Measurements from ENCODE around the gene GRIK4.
A peak's percentile ranks its signal among the peaks of the same experiment; 100 is the strongest.

GRIK4 gene

GRCh38 chr11:120819437-120820365, 308.2 kb downstream of the GRIK4 start:
- DNase-seq = no peak

DNA sequence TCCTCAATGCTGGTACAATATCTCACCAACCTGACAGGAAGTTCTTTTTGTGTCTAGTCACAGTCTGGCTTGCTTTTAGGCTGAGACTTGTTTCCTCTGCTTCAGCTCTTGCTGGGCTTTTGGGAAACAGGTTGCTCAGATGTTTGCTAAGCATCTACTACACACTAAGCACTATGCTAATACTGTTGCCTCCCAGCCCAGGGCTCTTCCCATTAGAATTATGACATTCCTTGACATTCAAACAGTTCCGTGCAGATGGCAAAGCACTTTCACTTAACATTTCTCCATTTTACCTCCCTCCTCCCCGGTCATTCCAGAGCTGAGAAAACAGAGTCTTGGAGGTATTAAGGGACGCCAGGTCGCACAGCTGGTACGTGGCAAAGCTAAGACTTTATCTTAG, 311.6 kb downstream of the GRIK4 start:
- DNase-seq = no peak

DNA sequence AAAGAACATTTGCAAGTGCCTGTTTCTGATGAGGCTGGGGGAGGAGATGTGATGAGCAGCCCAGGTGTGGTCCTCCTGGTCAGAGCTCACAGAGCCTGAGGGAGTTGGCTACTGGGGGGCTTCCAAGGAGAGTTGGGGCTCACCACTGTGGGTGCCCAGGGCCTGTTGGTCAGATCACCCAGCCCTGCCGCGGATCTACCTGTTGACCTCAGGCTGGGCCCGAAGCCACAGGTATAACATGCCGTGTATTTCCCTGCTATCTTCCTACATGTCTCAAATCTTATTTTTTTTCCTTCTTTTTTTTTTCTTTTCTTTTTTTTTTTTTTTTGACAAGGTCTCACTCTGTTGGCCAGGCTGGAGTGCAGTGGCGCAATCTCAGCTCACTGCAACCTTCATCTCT, 312.7 kb downstream of the GRIK4 start:
- DNase-seq = no peak

DNA sequence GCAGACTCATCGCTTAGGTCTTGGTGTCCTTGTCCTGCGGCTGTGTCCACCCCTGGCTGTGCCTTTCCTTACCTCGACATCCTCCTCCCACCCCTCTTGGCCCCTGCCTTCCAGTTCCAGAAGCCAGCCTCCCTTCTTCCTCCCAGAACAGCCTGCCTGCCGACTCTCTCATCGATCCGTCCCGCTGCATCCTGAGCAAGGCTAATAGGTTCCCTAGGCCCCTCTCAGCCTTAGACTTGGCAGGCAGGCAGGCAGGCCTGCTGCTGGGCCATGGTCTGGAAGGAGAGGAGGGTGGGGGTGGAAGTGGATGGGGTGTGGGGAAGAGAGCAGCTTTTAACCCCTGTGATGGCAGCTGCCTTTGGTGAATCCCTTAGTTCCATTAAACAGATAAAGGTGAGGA, 315.6 kb downstream of the GRIK4 start:
- no peak for DNase-seq

GRCh38 chr11:120827820-120828219, 316.3 kb downstream of the GRIK4 start:
- DNase-seq = no peak

DNA sequence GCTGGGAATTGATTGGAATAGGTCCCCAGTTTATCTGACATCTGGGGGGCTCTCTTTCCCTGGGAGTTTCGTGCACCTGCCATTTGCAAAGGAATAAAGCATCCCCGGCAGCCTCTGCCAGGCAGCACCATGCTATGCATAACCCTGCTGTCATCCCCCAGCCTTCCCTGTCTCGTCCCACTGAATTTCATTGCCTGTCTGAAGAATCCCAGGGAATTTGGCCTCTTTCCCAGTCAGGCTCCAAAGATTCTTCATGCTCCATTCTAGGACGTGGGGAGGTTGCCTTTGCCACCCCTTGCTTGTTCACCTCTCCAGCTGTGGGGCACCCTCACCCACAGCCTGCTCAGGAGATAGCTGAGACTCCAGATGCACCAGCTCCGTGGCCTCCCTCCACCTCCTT, 317.3 kb downstream of the GRIK4 start:
- no peak for DNase-seq

DNA sequence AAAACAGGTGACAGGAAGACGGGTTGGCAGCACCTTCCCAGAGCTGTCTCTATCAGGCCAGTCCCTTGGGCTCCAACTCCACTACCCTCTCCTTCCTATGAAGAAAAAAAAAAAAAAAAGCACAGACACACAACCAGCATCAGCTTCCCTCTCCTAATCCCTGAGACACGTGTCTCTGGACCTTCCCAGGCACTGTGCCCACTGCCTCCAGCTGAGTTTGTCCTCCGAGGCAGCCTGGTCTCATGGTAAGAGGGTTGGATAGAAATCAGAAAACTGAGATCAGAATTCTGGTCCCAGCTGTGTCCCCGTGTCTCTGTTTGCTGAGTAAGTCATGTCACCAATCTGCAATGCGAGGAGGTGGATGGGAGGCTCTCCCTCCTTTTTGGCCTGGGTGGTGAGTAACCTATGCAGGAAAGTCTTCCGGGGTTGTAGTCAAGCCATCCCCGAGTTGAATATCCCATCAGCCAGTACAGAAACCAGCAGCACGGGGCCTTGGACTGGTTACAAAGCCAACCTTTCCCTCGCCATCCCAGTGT, 318.6 kb downstream of the GRIK4 start:
- no peak for DNase-seq

GRCh38 chr11:120832481-120833238, 321.1 kb downstream of the GRIK4 start:
- DNase-seq = no peak

GRCh38 chr11:120834686-120835210, 323.2 kb downstream of the GRIK4 start:
- DNase-seq = no peak

DNA sequence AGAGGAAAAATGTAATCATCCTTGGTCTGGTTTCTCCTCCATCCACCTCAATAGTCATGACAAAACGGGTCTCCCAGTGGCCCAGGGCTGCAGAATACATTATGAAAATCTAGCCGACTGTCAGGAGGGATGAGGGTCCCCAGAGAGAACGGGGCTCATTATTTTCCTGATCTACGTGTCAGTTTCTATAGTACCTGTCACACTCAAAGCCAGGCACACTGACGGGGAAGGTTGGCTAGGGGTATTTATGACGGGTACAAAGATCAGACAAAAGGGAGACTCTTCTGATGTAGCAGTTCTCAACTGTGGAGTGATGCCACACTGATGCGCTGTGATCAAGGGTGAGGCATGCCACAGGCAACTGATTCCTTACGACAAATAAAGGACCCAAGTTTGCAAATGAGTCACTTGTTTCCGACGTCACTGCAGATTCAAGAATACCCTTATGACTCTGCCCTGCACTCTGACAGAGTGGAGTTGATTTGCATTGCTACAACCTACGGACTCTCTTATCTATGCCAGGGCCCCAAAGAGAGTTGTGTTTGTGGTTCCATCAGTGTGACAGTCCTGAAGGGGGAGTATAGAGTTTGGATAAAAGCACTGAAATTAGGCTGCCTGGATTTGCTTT, 324.2 kb downstream of the GRIK4 start:
- peak; percentile 61 for DNase-seq

- DNase-seq = no peak
Observed at GRCh38 chr11:120837696-120838095, 326.1 kb downstream of the GRIK4 start.

DNA sequence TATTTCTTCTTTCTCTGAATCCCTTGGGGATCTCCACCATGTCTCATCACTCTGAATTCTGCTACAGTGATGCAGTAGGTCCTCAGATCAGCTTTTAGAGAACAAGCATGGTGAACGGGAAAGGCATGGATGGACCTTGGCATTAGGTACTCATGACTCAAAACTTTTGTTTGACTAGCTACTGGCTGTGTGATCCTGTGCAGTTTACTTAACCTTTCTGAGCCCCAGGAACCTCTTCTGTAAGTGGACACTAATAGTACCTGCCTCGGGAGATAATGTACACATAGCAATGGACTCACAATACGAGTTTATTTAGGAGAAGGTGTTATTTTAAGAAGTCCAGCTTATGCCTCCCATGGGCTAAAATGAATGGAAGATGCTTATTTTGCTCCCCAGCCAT, 327.7 kb downstream of the GRIK4 start:
- no peak for DNase-seq

- no peak for DNase-seq
Observed at GRCh38 chr11:120839846-120840402, 328.4 kb downstream of the GRIK4 start.

DNA sequence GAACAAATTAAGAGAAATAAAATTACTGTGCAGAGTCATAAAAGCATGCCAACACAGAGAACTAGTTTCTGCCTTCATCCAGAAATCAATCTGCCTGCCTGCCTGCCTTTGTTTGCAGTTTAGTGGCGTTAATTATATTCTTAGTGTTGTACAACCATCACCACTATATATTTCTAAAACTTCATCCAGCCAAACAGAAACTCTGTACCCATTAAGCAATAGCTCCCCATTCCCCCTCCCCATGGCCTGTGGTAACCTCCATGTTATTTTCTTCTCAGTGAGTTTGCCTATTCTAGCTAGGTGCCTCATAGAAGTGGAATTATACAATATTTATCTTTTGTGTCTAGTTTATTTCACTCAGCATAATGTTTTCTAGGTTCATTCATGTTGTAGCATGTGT, 329.1 kb downstream of the GRIK4 start:
- no peak for DNase-seq

- no peak for DNase-seq
Observed at GRCh38 chr11:120841074-120841473, 329.5 kb downstream of the GRIK4 start.

DNA sequence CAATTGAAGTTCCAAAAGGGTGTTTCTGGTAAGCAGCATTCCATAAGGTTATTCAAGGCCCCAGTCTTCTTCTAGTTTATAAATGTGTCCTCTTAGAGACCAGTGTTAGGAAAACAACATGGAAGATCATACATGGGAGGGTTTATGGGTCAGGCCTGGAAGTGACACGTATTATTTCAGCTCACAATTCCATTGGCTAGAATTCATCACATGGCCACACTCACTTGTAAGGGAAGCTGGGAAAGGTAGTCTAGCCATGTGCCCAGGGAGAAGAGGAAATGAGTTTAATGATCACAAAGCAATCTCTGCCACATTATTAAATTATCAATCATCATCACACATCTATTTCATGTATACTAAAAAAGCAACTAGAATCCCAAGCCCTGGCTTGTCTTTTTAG, 330.6 kb downstream of the GRIK4 start:
- no peak for DNase-seq

DNA sequence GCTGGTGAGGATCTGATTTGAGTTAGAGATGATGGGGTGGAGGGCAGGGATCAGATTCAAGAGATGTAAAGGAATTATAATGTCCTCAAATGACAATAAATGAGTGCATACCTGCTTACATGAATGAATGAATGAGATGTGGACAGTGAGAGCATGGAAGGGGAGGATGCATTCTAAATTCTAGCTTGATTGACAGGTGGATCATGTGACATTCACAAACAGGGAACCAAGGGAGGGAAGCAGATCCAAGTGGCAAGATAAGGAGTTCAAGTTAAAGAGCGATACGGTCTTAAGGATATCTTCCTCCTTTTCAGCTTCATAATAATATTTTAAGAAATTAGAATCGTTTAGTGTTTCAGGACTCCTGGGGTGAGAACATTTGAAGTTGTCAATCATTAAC, 341.9 kb downstream of the GRIK4 start:
- no peak for DNase-seq

GRCh38 chr11:120854988-120855387, 343.4 kb downstream of the GRIK4 start:
- DNase-seq = no peak

- no peak for DNase-seq
Observed at GRCh38 chr11:120857508-120857907, 346.0 kb downstream of the GRIK4 start.

- DNase-seq = no peak
Observed at GRCh38 chr11:120858740-120859139, 347.2 kb downstream of the GRIK4 start.

DNA sequence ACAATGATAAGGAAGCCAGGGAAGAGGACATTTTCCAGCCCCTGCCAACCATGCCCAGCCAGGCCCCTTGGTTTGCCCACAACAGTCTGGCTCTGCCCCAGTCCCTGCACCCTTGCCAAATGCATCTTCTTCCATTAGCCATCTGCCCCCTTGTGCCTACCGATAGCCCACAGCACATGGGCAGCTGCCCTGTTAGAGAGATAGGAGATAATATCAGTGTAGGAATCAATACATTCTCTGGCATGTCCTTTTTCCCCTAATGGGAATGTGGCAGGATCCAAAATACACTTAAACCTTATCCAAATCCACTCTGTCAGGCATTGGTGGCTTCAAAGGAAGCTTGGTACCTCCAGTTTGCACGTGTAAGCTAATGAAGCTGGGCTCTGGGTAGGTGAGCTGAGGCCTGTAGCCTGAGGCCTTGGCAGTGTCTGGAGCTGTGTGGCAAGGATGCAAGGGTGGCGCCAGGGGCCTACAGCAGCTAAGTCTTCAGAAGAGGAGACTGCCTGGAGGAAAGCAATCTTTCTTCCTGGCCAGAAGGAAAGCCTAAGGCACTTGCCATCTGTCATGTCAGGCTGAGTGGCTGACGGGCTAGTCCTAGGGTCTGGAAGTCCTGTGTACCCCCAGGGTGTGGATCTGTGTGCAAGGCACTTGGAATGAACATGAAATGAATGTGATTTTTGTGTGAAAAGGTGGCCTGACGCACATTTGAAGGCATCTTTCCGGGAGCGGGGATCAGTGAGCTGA, 348.2 kb downstream of the GRIK4 start:
- DNase-seq = no peak

DNA sequence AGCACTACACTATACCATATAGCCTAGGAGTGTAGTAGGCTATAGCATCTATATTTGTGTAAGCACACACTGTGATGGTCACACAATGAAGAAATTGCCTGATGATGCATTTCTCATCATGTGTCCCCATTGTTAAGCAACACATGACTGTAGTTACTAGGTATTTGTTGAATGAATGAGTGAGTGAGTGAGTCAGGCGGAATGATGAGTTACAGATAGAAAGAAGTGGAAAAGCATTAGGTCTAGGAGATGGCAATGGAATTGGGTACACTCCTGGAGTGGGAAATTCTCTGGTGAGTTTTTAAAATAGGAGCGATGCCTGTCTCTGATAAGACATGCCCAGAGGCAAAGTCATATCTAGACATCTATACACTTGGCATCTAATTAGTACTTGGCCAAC, 351.8 kb downstream of the GRIK4 start:
- DNase-seq = no peak
